Putamen (tissue), 1 donor: ENCODE results near the gene NDUFB5.
"Not testable (repeated sequence)": the region's sequence is repeated elsewhere in the genome, so short reads cannot be mapped to it uniquely, and the experiment has no call there.

Source experiments
- DNase-seq: peaks from one replicate; pipeline ENCODE4 v3.0.0-alpha.2; 2016; ENCODE audit warnings: low spot score

The NDUFB5 gene

DNA sequence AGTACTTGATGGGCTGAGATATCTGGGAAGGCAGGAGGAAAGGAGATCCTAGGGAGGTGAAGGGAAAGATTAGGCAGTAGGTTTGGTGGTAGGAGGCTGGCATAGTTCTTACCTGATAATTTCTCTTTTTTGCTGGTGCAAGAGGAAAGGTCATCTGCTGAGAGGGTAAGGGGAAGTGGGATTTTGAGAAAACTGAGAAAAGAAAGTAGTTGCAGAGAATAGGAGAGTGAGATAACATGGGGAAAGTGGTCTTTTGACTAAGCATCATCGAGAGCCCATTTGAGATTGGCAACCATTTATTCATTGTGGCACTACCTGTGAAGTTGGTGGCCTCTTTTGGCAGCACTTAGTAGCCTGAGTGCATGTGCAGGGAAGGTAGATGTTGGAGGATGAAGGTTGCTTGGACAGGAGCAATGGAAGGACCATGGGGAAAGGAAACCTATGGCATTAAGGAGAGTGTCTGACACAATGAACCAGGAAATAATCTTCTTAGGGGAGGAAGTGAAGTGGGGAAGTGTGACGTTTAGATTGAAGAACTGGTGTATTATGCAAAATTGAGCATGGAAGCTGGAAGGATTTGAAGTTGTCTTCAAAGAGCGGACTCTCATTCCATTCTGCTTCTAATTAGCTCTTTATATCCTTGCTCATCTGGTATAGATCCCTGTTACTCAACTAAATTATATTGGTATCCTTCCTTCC, 26.3 kb downstream of the NDUFB5 start:
- DNase-seq, result no peak

DNA sequence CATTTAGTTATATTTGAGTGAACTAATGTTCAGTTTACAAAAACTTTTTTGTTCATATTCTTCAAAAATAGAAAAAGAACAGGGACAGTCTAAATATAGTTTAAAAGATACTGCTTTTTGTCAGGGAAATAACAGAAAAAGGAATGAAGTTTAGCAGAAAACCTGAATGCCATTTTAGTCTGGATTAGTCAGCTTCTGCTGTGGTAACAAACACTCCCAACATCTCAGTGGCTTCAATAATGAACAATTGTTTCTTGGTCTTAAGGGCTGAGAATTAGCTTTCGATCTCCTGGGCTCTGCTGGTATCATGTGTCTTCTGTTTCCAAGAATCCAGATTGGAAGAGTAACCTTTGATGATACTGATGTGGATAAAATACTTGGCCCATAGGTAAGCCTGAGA, 35.9 kb downstream of the NDUFB5 start:
- no peak for DNase-seq

DNA sequence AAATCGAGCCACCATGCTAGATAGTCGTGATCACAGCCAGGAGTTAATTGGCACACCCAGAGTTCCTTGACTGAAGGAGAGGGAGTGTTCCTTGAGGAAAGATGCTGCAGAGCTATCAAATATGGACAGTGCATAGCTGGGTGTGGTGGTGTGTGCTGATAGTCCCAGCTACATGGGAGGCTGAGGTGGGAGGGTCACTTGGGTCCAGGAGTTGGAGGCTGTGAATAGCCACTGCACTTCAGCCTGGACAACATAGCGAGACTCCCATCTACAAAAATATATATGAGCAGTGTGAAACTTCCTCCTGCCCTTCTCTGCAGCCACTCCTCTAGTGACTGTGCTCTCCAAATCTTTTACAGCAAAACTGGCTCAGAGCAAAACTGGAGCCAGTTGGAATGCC, 38.3 kb downstream of the NDUFB5 start:
- DNase-seq, result no peak

DNA sequence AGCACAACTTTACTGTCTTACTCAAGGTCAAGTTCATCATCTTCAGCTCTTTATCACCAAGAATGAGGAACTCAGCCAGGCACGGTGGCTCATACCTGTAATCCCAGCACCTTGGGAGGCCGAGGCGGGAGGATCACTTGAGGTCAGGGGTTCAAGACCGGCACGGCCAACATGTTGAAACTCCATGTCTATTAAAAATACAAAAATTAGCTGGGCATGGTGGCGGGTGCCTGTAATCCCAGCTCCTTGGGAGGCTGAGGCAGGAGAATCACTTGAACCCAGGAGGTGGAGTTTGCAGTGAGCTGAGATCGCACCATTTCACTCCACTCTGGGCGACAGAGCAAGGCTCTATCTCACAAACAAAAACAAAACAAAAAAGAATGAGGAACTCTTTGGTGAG, 39.2 kb downstream of the NDUFB5 start:
- not testable (repeated sequence) for DNase-seq

DNA sequence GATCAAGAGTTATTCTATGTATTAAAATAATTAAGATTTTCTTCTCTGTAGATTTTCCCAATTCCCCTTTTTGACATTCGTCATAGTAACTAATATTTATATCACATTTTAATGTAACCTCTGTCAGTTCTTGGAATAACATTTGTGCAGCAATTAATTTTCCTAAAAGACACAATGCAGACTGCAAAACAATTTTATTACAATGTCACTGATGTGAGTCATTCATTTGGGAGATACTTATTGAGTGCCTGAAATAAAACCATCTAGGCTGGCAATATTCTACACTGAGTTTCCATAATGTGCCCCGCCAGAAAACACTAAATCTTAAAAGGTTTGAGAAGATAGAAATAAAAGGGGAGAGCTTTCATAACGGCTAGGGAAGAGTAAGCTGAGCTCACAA, 41.6 kb downstream of the NDUFB5 start:
- no peak for DNase-seq

DNA sequence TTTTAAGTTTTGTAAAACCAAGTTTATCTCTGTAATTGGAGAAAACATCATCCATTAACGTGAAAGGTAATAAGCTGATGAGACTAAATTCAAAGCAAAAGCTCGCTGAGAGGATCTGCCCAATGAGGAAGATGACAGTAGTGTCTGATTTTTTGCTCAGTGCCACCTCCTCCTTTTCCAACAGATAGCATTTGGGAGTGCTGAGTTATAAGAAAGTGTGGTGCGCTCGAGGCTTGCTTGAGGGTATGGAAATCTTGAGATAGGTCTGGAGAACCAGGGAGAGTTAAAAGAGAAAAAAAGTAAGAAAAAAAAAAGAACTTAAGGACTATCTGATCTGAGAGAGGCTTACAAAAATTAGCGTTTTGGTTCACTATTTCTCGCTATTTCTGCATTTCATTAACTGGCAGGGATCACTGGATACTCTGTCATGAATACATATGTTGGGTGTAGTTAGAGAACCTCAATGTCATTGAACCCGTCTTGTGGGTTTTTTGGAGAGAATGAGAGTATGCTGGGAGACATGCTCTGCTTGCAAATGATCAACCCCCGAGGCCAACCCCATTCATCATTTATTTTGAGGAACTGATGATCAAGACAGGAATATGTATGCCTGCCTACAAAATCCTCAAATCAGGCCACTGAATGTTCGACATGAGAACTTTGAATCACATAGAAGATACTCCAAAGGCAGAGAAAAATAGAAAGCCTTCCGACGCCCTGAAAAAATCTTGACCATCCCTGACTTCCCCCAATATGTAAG, 47.3 kb downstream of the NDUFB5 start:
- DNase-seq, result no peak

DNA sequence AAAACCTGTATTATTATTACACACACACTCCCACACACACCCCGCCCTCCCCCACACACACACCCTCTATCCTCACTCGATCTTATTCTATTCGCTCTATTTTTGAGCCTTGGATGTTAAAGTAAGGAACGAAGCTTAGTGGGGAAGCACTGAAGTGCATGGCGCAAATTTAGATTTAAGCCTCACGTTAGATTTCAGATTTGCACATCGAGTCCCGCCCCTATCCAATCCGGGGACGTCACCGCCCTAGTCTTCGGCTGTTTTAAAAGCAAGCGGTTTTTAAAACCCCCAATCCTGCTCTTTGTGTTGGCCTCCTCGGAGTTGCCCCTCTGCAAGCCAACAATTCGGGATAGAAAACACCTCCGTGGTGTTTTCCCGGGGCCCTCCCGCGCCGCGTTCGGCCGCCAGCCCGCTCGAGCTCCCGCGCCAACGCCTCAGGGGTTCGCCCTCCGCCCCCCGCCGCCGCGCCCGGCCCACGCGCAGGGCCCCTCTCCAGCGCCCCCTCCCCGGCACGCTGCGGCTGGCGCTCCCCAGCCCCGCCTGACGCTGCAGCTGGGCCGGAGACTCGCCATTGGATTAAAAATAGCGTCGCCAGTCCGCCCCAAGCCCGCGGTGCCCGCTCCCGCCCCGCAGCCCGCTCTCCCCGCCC, 48.0 kb downstream of the NDUFB5 start, which contains the start of gene USP13:
USP13 (plus strand) TSS at position 594 of the 649 bp plus-strand sequence. CDS start 186 bp downstream, outside the sequence.
- peak; percentile 85 for DNase-seq

DNA sequence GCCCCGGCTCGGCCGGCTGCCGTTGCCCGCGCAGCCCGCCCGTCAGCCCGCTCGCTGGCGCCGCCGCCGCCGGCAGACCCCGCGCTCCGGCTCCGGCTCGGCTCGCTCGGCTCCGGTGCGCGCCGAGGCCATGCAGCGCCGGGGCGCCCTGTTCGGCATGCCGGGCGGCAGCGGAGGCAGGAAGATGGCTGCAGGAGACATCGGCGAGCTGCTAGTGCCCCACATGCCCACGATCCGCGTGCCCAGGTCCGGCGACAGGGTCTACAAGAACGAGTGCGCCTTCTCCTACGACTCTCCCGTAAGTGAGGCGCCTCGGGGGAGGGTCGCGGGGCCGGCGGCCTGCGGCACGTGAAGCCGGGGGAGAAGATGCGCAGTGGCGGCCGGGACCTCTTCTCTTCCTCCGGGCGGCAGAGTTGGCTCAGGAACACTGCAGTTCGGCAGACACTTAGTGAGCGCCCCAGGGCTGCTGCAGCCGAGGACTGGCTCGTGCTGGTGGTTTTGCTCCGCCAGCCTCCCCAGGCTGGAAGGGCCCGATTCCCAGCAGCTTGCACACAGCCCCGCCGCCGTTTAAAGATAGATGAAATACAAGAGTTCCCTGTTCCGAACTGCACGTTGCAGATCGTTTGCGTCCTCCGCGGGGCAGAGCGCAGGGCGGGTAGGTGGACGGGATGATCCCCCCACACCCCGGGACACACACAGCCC, 48.7 kb downstream of the NDUFB5 start:
- peak; percentile 82 for DNase-seq

DNA sequence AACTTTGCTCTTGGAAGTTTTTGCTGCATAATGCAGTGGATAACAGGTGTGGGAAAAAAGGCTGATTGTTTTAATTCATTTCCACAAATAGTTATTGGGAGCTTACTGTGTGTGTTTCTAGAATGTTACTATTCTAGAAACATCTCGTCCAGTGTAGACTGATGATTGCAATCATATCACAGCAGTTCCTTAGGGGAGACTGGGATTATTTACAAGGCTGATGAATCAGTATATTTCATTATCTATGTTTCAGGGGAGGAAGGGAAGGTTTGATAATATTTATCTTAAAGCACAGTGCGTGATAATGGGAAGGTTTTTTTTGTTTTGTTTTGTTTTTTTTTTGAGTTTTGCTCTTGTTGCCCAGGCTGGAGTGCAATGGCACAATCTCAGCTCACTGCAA, 50.6 kb downstream of the NDUFB5 start:
- DNase-seq, result no peak

DNA sequence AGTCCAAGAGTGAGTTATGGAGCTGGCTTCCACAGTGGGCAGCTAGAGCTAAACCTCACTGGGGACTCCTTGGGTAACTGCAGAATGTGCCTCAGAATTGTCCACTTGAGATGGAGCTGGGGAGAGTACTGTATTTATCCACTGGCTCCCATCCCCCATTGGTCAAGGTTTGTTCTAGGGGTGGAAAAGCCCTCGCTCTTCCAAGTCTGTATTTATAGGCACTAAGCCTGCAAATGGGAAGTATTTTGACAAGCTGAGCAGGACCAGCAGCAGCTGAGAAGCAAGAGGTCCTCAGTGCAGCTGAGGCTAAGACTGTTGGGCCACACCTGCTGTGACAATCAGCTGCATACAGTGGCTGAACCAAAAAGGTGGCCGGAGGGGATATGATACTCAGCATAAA, 54.0 kb downstream of the NDUFB5 start:
- no peak for DNase-seq

DNA sequence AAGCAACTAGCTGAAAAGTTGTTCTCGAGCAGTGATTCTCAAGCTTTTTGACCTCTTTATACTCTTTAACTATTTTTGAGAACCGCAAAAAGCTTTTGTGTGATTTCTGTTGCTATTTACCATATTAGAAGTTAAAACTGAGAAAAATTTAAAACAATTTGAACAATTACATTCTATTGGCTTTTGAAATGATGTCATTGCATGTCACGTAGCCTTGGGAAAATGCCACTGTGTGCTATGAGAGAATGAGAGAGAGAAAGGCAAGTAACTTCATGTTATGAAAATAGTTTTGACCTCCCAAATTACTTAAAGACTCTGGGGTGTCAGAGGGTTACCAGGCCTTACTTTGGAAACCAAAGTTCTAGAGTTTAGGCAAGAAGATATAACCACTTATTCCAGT, 56.3 kb downstream of the NDUFB5 start:
- no peak for DNase-seq

DNA sequence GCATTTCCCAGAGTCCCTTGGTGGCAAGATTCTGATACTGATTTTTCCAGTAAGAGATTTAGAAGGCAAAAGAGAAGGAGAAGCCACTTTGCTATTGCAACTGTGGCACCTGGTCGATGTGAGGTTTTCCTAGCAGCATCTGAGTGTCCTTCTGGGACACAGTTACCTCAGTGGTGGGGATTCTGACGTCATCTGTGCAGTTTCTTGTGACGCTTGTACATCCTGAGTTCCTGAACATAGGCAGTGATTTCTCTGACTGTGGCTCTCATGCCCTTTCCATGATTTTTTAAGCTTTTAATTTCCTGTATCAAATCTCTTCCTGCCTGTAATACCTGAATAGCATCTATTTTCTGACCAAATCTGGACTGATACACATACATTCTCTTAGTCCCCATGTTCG, 57.2 kb downstream of the NDUFB5 start:
- no peak for DNase-seq

DNA sequence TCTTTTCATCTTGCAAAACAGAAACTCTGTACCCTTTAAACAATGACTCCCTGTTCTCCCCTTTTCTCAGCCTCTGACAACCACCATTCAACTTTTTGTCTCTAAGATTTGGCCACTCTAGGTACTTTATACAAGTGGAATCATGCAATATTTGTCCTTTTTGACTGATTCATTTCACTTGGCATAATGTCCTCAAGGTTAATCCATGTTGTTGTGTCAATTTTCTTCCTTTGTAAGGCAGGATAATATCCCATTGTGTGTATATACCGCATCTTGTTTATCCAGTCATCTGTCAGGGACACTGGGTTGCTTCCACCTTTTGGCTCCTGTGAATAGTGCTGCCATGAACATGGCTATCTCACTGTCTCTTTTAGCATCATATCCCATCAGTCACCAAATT, 58.5 kb downstream of the NDUFB5 start:
- DNase-seq, result no peak

DNA sequence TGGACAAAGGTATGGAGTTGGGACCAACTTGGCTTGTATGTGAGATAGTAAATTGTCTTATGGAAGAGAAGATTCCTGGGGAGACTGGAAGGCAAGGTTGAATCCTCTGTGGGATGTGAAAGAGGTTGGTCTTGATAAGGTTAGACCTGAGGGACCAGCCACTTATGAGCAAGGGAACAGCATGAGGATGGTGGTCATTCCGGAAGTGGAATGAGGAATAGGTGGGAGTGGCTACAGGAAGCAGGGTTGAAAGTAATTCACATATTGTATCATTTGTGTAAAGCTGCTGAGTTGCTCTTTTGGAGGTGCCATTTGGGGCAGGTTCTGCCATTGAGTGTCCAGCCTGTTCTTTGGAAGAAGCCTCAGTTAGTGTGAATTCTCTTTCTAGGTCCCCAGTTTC, 61.4 kb downstream of the NDUFB5 start:
- DNase-seq, result no peak

DNA sequence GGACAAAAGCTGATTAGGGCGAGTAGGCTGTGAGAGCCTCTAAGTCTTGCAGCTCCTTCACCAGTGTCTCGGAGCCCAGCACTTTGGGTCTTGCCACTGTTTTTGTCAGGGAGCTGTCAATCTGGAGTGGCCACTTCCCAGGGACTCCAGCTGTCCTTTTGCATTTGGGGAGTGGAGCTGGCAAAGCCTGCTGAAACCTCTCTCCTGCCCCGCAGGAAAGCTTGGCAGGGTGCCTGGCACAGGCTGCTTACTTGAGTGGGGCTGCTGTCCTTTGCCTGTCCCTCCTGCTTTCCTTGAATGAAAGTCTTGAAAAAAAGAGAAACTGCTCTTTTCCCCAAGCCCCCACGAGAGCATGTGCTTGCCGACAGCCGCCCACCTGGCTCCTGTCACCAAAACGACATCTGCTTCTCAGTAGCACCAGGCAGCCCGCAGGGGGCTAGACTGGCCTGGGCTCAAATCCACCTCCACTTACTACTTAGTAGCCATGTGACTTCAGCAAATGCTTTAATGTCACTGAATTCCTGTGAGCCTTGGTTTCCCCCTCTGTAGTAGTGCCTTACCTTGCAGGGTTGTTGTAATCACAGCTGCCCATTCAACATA, 61.9 kb downstream of the NDUFB5 start:
- DNase-seq, result no peak

DNA sequence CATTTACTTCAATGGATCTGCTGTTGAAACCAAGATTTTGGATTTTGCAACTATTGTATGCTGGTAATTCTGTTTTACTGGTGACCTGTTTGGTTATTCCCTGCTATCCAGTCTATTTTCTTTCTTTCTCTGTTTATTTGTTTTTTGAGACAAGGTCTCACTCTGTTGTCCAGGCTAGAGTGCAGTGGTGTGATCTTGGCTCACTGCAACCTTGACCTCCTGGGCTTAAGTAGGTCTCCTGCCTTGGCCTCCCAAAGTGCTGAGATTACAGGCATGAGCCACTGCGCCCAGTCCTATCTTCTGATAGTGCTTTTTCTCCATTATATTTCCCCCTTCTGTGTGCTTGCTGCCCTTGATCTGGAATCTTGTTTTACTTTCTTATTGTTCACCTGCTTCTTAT, 63.8 kb downstream of the NDUFB5 start:
- DNase-seq, result no peak

DNA sequence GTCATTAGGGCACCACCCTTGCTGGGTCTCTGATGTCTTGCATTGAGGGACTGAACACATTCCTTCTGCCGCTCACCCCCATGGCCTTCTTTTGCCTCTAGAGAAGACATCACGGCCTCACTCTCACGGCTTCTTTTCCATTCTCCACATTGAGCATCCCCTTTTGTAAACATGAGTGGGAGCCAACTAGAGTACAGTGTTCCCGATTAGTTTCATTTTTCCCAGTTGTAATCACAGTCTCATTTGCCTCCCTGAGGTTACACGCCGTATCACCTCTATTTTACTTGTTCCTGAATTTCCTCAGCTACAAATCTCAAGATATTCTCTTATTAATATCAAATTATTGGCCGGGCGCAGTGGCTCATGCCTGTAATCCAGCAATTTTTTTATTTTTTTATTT, 65.7 kb downstream of the NDUFB5 start:
- no peak for DNase-seq

DNA sequence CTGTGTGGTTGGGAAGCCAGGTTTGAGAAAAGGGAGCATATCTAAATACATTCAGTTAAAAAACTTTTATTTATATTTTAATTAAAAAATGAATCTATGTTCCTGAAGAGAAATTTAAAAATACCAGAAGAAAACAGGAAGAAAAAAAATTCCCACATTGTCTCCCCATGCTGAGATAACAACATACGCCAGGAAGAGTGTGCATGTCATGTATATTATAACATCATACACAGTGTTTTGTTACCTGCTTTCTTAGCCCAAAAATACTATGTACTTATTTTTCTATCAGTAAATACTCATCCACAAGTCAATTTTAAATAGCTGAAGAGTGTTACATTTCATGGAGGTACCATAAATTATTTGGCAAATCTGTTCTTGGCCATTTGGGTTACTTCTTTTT, 66.7 kb downstream of the NDUFB5 start:
- DNase-seq, result no peak

DNA sequence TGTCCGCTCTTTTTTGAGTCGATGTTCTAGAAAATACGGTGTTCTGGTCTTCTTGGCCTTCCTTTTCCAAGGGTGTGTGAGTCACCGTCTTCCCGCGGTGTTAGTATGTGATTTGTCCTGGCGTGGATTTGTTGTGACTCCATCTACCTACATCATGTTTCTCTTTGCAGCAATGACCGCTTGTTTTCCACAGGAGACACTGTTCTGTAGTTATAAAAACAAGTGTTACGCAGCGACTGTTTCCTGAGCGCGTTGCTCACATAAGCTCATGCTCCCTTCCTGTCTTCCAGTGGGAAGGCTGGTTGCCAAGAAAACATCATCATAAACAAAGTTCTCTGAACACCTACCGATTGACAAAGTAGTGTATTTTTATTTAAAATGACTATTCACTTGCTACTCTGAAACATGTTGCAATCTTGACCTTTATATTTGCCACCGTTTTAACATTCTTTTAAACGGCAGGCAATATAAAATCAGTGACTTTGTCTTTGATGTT, 67.2 kb downstream of the NDUFB5 start:
- DNase-seq, result no peak

DNA sequence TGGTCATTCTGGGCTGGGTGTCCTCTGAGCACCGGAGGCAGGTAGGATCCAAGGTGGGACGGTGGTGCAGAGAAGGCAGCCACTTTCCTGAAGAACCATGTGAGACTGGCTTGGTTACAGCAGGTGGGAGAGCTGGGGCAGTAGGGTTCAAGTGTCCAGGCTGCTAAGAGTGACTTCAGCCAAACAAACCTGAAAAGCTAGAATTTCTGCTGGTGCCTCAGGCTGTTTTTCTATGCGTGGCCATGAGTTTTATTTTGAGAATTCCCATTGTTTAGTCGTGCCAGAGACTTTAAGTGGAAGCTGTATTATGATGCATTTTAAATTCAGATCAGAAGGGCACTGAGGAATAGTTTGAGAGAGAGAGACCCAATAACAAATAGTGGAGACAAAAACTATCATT, 68.3 kb downstream of the NDUFB5 start:
- DNase-seq, result no peak

DNA sequence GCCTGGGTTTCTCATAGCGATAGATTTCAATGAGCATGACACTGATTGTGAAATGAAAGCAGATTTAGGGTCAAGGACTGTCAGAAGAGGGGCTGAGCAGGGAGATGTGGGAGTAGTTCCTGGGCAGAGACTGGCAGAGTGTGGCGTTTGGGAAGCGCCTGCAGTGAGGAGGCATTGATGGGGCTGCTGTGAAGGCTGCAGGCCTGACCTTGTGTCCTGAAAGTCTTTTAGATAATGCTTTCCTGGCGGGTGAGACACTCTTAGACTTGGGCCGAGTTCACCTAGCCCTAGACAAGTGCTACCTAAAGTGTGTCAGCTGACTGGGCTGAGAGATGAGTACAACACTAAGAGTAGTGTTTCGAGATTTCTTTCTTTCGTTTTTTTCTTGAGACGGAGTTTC, 68.9 kb downstream of the NDUFB5 start:
- no peak for DNase-seq

DNA sequence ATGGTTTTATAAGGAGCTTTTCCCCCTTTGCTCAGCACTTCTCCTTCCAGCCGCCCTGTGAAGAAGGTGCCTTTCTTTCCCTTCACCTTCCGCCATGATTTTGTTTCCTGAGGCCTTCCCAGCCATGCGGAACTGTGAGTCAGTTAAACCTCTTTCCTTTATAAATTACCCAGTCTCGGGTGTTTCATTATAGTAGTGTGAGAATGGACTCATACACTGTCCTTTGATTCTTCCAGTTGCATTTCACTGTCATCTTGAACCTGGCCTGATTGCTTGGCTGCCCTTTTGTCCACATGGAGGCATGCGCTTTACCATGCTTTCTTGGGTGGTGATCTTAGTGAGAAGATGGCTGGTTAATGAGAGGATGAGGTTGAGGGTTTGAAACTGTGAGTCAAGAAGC, 71.5 kb downstream of the NDUFB5 start:
- DNase-seq, result no peak
